K562 (cell line): ENCODE data around the gene PDE4A. TPM values are rescaled to one million over a fixed set of nuclear protein-coding genes. Genes with fewer than 3 reads are reported as not detected.

ENCODE experiments used
- ATF1 ChIP-seq, 2 experiments: fragments of 450-650 bp in 1 of 2; IDR thresholded peaks; 2 replicates each; pipeline ENCODE4 v1.6.1; 2016; ENCODE audit warnings: missing compliant biosample characterization in 1 of 2, missing genetic modification characterization in 1 of 2
- CBFB ChIP-seq: sonication (generic); formaldehyde crosslinking; IDR thresholded peaks from 2 replicates; pipeline ENCODE4 v1.4.0; 2020; ENCODE audit warnings: mild to moderate bottlenecking, missing genetic modification reagents
- ETV5 ChIP-seq: sonication (generic); formaldehyde crosslinking; IDR thresholded peaks from 2 replicates; pipeline ENCODE4 v1.4.0; 2020; ENCODE audit warnings: low read depth, mild to moderate bottlenecking, missing genetic modification reagents
- GATAD2A ChIP-seq: fragments of 450-650 bp; IDR thresholded peaks from 2 replicates; pipeline ENCODE4 v1.6.1; 2017
- MEIS2 ChIP-seq: fragments of 450-650 bp; IDR thresholded peaks from 2 replicates; pipeline ENCODE4 v1.6.1; 2014; ENCODE audit warnings: mild to moderate bottlenecking; ENCODE audit not compliant: partially characterized antibody
- MIER1 ChIP-seq: fragments of 450-650 bp; IDR thresholded peaks from 2 replicates; pipeline ENCODE4 v1.6.1; 2016; ENCODE audit warnings: antibody characterized with exemption, mild to moderate bottlenecking, low read depth
- NCOA4 ChIP-seq: fragments of 450-650 bp; IDR thresholded peaks from 2 replicates; pipeline ENCODE4 v1.6.1; 2018; ENCODE audit warnings: mild to moderate bottlenecking; ENCODE audit not compliant: partially characterized antibody
- NFATC3 ChIP-seq: fragments of 450-650 bp; IDR thresholded peaks from 2 replicates; pipeline ENCODE4 v1.6.1; 2017; ENCODE audit warnings: mild to moderate bottlenecking
- NR1H2 ChIP-seq: sonication (generic); formaldehyde crosslinking; IDR thresholded peaks from 2 replicates; pipeline ENCODE4 v1.4.0; 2020; ENCODE audit warnings: mild to moderate bottlenecking, missing genetic modification reagents
- NR2C2 ChIP-seq, 2 experiments: fragments of 200-800 bp in 1 of 2; sonication (Bioruptor generic) in 1 of 2; sonication (generic) in 1 of 2; formaldehyde crosslinking in 1 of 2; IDR thresholded peaks; 2 replicates each; pipeline versions ENCODE4 v1.6.1 to v1.8.0; 2016 to 2022; ENCODE audit warnings: mild to moderate bottlenecking in 1 of 2, missing compliant biosample characterization in 1 of 2, missing genetic modification characterization in 1 of 2, missing genetic modification reagents in 1 of 2
- RBBP5 ChIP-seq: fragments of 200-600 bp; sonication (generic); IDR thresholded peaks from 2 replicates; pipeline ENCODE4 v1.6.1; 2012; ENCODE audit warnings: borderline replicate concordance, mild to moderate bottlenecking, low read length, control low read depth, inconsistent platforms; ENCODE audit not compliant: insufficient read depth, poor library complexity, severe bottlenecking
- RCOR1 ChIP-seq, 2 experiments: IDR thresholded peaks; 2 replicates each; pipeline ENCODE4 v1.6.1; 2012; ENCODE audit warnings: low read depth in 2 of 2, low read length in 2 of 2, borderline replicate concordance in 1 of 2, improper control_type of control experiment in 1 of 2
- RFX7 ChIP-seq: fragments of 250-450 bp; sonication (Bioruptor Pico); IDR thresholded peaks from 2 replicates; pipeline ENCODE4 v1.5.1; 2021; ENCODE audit warnings: mild to moderate bottlenecking
- SMAD2 ChIP-seq: fragments of 150-350 bp; IDR thresholded peaks from 2 replicates; pipeline ENCODE4 v1.6.1; 2014; ENCODE audit warnings: low read depth, mild to moderate bottlenecking, low read length
- TARDBP ChIP-seq: fragments of 450-650 bp; IDR thresholded peaks from 2 replicates; pipeline ENCODE4 v1.6.1; 2016
- TBP ChIP-seq: optimal IDR thresholded peaks from 2 replicates; pipeline ENCODE3; 2011; ENCODE audit warnings: low read depth, low read length, improper control_type of control experiment
- TCF7 ChIP-seq: sonication (generic); IDR thresholded peaks from 2 replicates; pipeline ENCODE4 v1.6.1; 2016; ENCODE audit warnings: antibody characterized with exemption, borderline replicate concordance
- XRCC5 ChIP-seq: fragments of 200-400 bp; formaldehyde crosslinking; IDR thresholded peaks from 2 replicates; pipeline ENCODE4 v1.6.1; 2017; ENCODE audit warnings: low read depth, mild to moderate bottlenecking, low read length
- ZKSCAN3 ChIP-seq: fragments of 250-450 bp; sonication (Bioruptor Pico); IDR thresholded peaks from 2 replicates; pipeline ENCODE4 v1.4.0; 2020
- ZNF695 ChIP-seq: fragments of 450-650 bp; formaldehyde crosslinking; IDR thresholded peaks from 2 replicates; pipeline ENCODE4 v1.4.0; 2020; ENCODE audit warnings: mild to moderate bottlenecking, moderate library complexity
- polyA plus RNA-seq, 8 experiments: library from polyadenylated mRNA; depleted of rRNA in 4 of 8; stranded (reverse) in 5 of 8; unstranded in 3 of 8; fragments of >200 nt; fragmentation: Nextera tagmentation in 2 of 8; fragmentation: Illumina TruSeq in 1 of 8; extraction: Ambion mirVana in 2 of 8; extraction: Trizol in 1 of 8; gene quantifications; 2 replicates each; pipeline versions ENCODE4 v1.2.1 to v1.2.3, GENCODE V29; 2011 to 2014; ENCODE audit warnings: inconsistent platforms in 1 of 8, missing spikeins in 1 of 8
- total RNA-seq, 7 experiments: library from RNA; depleted of rRNA in 6 of 7; stranded (reverse); fragments of >200 nt in 6 of 7; fragmentation: Illumina TruSeq in 2 of 7; extraction: Trizol in 2 of 7; gene quantifications; 2 replicates each; pipeline versions ENCODE4 v1.2.1 to v1.2.3, GENCODE V29; 2011 to 2021; ENCODE audit warnings: low replicate concordance in 1 of 7
- TF ChIP-seq, protein P1 (sequence below): fragments of 450-650 bp; IDR thresholded peaks from 2 replicates; pipeline ENCODE4 v1.7.1; 2018; ENCODE audit warnings: mild to moderate bottlenecking, low read depth; ENCODE audit not compliant: partially characterized antibody
- TF ChIP-seq, protein P2 (sequence below): sonication (generic); formaldehyde crosslinking; IDR thresholded peaks from 2 replicates; pipeline ENCODE4 v1.8.1; 2022; ENCODE audit warnings: missing genetic modification reagents
- TF ChIP-seq, protein P3 (sequence below): fragments of 450-650 bp; conservative IDR thresholded peaks from 2 replicates; pipeline ENCODE4 v1.6.1; 2016; ENCODE audit warnings: missing genetic modification characterization, low read depth, mild to moderate bottlenecking, missing compliant biosample characterization, moderate library complexity

The PDE4A gene
- total and polyA plus RNA-seq, 9 of the 15 experiments (the other 6 are each of a cell fraction or from before 2014, with no cell fraction given), result 0.66 to 26.9 (median 4.6) TPM

DNA sequence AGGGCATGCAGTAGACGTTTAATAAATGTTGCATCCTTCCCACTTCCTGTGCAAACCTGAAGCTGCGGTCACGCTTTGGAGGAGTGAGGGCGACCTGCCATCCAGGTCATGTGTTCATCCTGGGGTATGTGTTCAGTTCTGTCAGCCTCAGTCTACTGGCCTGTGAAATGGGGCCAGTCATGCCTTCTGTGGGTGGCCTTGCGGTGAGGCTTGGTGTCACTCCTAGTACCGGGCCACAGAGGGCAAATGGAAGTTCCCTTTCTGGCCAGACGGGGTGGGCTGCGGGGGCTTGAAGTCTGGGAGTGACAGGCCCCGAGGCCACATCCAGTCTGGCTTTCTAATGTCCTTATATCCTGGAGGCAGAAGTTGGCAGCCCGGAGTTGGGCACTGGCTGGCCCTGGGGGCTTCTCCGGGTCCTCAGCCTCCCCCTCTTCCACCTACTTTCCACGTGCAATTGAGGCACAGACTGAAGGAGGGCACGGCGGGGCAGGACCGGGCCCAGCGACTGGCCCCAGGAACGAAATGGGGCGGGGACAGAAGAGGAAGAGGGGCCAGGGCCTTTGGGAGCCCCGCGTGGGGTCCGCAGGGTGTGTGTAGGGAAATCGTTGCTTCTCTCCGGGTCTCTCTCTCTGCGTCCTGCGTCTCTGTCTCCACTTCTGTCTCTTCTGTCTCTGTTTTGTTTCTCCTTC lies 11.1 kb downstream of the PDE4A start (continued):
- TF ChIP-seq, protein P1, sequence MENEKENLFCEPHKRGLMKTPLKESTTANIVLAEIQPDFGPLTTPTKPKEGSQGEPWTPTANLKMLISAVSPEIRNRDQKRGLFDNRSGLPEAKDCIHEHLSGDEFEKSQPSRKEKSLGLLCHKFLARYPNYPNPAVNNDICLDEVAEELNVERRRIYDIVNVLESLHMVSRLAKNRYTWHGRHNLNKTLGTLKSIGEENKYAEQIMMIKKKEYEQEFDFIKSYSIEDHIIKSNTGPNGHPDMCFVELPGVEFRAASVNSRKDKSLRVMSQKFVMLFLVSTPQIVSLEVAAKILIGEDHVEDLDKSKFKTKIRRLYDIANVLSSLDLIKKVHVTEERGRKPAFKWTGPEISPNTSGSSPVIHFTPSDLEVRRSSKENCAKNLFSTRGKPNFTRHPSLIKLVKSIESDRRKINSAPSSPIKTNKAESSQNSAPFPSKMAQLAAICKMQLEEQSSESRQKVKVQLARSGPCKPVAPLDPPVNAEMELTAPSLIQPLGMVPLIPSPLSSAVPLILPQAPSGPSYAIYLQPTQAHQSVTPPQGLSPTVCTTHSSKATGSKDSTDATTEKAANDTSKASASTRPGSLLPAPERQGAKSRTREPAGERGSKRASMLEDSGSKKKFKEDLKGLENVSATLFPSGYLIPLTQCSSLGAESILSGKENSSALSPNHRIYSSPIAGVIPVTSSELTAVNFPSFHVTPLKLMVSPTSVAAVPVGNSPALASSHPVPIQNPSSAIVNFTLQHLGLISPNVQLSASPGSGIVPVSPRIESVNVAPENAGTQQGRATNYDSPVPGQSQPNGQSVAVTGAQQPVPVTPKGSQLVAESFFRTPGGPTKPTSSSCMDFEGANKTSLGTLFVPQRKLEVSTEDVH, result no peak
- TF ChIP-seq TARDBP (no peak; the same call in 1 of the 2 replicates), RCOR1 (IDR thresholded peaks at IDR 0.05; ENCODE audit: borderline replicate concordance in 1 of 2, low read depth in 2 of 2, low read length in 2 of 2) (peak; percentile 94 to 99), XRCC5 (peak; percentile 91), ETV5 (CRISPR knock-in tag) (0 out of 2 replicates have a peak, but pooled peaks have one; percentile 49), GATAD2A (no peak; the same call in 1 of the 2 replicates), NR1H2 (CRISPR knock-in tag) (peak; percentile 75; the same call in 1 of the 2 replicates), TBP (peak; percentile 39), MEIS2 (peak; percentile 27), NCOA4 (peak; percentile 92), ZNF695 (CRISPR knock-in tag) (no peak), ZKSCAN3 (CRISPR knock-in tag) (no peak), TCF7 (no peak), CBFB (CRISPR knock-in tag) (peak; percentile 95), NFATC3 (no peak), MIER1 (peak; percentile 55; the same call in 1 of the 2 replicates), ATF1 (CRISPR knock-in tag; IDR thresholded peaks at IDR 0.05) (no peak), ATF1 (tag; IDR thresholded peaks at IDR 0.05) (peak; percentile 63), RFX7 (CRISPR knock-in tag) (no peak), SMAD2 (no peak), NR2C2 (CRISPR knock-in tag; IDR thresholded peaks at IDR 0.05) (peak; percentile 79), NR2C2 (tag; IDR thresholded peaks at IDR 0.05) (no peak), RBBP5 (peak; percentile 16)
- TF ChIP-seq, protein P2, sequence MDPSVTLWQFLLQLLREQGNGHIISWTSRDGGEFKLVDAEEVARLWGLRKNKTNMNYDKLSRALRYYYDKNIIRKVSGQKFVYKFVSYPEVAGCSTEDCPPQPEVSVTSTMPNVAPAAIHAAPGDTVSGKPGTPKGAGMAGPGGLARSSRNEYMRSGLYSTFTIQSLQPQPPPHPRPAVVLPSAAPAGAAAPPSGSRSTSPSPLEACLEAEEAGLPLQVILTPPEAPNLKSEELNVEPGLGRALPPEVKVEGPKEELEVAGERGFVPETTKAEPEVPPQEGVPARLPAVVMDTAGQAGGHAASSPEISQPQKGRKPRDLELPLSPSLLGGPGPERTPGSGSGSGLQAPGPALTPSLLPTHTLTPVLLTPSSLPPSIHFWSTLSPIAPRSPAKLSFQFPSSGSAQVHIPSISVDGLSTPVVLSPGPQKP (CRISPR knock-in tag), result no peak
- TF ChIP-seq, protein P3, sequence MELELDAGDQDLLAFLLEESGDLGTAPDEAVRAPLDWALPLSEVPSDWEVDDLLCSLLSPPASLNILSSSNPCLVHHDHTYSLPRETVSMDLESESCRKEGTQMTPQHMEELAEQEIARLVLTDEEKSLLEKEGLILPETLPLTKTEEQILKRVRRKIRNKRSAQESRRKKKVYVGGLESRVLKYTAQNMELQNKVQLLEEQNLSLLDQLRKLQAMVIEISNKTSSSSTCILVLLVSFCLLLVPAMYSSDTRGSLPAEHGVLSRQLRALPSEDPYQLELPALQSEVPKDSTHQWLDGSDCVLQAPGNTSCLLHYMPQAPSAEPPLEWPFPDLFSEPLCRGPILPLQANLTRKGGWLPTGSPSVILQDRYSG (tag), result no peak
